A549 (cell line): ENCODE measurements around the gene NEGR1. TPM values are rescaled to one million over a fixed set of nuclear protein-coding genes. Genes with fewer than 3 reads are reported as not detected.

Source experiments
- ATAC-seq, 2 experiments: fragments of 200-7000 bp in 1 of 2; fragments of >200 bp in 1 of 2; cut with Nextera tagmentation in 1 of 2; cut with Tn5 transposase in 1 of 2; 3 replicates each; pipeline versions ENCODE4 v1.8.0 to v1.9.1; 2018 to 2020; ENCODE audit warnings: mild to moderate bottlenecking in 1 of 2, moderate library complexity in 1 of 2
- CTCF ChIA-PET: fragments of 300-600 bp; sonication (Branson Sonifier 250); formaldehyde crosslinking; extraction: SDS; loops from one replicate; lab custom pipeline; 2021; ENCODE audit warnings: antibody characterized with exemption, inconsistent platforms; lab: Yijun Ruan, JAX
- POLR2A ChIA-PET: fragments of 350-600 bp; formaldehyde crosslinking; extraction: SDS; loops from one replicate; lab custom pipeline; 2021; ENCODE audit warnings: antibody characterized with exemption, inconsistent platforms; lab: Yijun Ruan, JAX
- DNase-seq, 2 experiments: peaks; one replicate each; pipeline versions ENCODE4 v3.0.0 to v3.0.0-alpha.2; 2011 to 2016; ENCODE audit warnings: low read depth in 1 of 2, low spot score in 1 of 2
- FAIRE-seq: peaks from 2 replicates; lab custom pipeline; 2011; peaks lifted over from hg19 to GRCh38; lab: Jason Lieb, UNC
- H3K27ac ChIP-seq, 2 experiments: fragments of >200 bp; sonication (Bioruptor Twin); formaldehyde crosslinking; 3 replicates each; pipeline ENCODE4 v1.5.1; 2016 to 2017
- H3K4me1 ChIP-seq: fragments of >200 bp; sonication (Bioruptor Twin); formaldehyde crosslinking; 3 replicates; pipeline ENCODE4 v1.6.1; 2016
- H3K4me2 ChIP-seq: fragments of >200 bp; sonication (Bioruptor Twin); formaldehyde crosslinking; 3 replicates; pipeline ENCODE4 v1.6.1; 2016
- H3K4me3 ChIP-seq: fragments of >200 bp; sonication (Bioruptor Twin); formaldehyde crosslinking; 3 replicates; pipeline ENCODE4 v1.5.1; 2016
- H3K9me3 ChIP-seq: fragments of >200 bp; sonication (Bioruptor Twin); formaldehyde crosslinking; 3 replicates; pipeline ENCODE4 v1.6.1; 2016
- BHLHE40 ChIP-seq: IDR thresholded peaks from 2 replicates; pipeline ENCODE4 v1.6.1; 2012; ENCODE audit warnings: low read depth, low read length, inconsistent platforms
- CBX2 ChIP-seq: fragments of 200-600 bp; sonication (generic); IDR thresholded peaks from 2 replicates; pipeline ENCODE4 v1.6.1; 2016; ENCODE audit warnings: low read depth, mild to moderate bottlenecking, borderline replicate concordance
- CBX8 ChIP-seq: fragments of 200-600 bp; sonication (generic); IDR thresholded peaks from 2 replicates; pipeline ENCODE4 v1.6.1; 2016
- CHD2 ChIP-seq: fragments of 150-350 bp; IDR thresholded peaks from 2 replicates; pipeline ENCODE4 v1.6.1; 2014; ENCODE audit warnings: low read length; ENCODE audit not compliant: partially characterized antibody
- CHD4 ChIP-seq: fragments of 200-600 bp; sonication (generic); IDR thresholded peaks from 2 replicates; pipeline ENCODE4 v1.6.1; 2016; ENCODE audit warnings: antibody characterized with exemption, mild to moderate bottlenecking, borderline replicate concordance
- EP300 ChIP-seq, 2 experiments: fragments of >200 bp; sonication (Bioruptor Twin); formaldehyde crosslinking; IDR thresholded peaks; 2 replicates in 1 of 2; 3 replicates in 1 of 2; pipeline ENCODE4 v1.6.1; 2016 to 2017
- FOXS1 ChIP-seq: fragments of 250-450 bp; sonication (Bioruptor Pico); IDR thresholded peaks from 2 replicates; pipeline ENCODE4 v1.5.0; 2020; ENCODE audit warnings: mild to moderate bottlenecking, moderate library complexity
- GATA3 ChIP-seq: IDR thresholded peaks from 2 replicates; pipeline ENCODE4 v1.6.1; 2012; ENCODE audit warnings: borderline replicate concordance
- HOXB13 ChIP-seq: fragments of 250-450 bp; sonication (Bioruptor Pico); IDR thresholded peaks from 2 replicates; pipeline ENCODE4 v1.5.0; 2020; ENCODE audit warnings: low read depth, mild to moderate bottlenecking, moderate library complexity
- JUN ChIP-seq, 2 experiments: fragments of >200 bp; sonication (Bioruptor Twin); formaldehyde crosslinking; IDR thresholded peaks; 2 replicates in 1 of 2; 3 replicates in 1 of 2; pipeline ENCODE4 v1.6.1; 2016 to 2017
- KDM5A ChIP-seq: fragments of 200-600 bp; sonication (generic); IDR thresholded peaks from 2 replicates; pipeline ENCODE4 v1.6.1; 2016; ENCODE audit warnings: antibody characterized with exemption, mild to moderate bottlenecking
- NPAS2 ChIP-seq: fragments of 250-450 bp; sonication (Bioruptor Pico); IDR thresholded peaks from 2 replicates; pipeline ENCODE4 v1.8.0; 2022; ENCODE audit warnings: mild to moderate bottlenecking, moderate library complexity, borderline replicate concordance
- POLR2A ChIP-seq: IDR thresholded peaks from 2 replicates; pipeline ENCODE4 v1.6.1; 2012; ENCODE audit warnings: mild to moderate bottlenecking, low read length
- RCOR1 ChIP-seq: fragments of 150-350 bp; IDR thresholded peaks from 2 replicates; pipeline ENCODE4 v1.6.1; 2014; ENCODE audit warnings: antibody characterized with exemption, low read length, low read depth
- RFX5 ChIP-seq: fragments of 450-650 bp; IDR thresholded peaks from 2 replicates; pipeline ENCODE4 v1.7.1; 2014; ENCODE audit warnings: antibody characterized with exemption, mild to moderate bottlenecking, moderate library complexity
- SREBF2 ChIP-seq: fragments of 450-650 bp; IDR thresholded peaks from 2 replicates; pipeline ENCODE4 v1.6.1; 2014; ENCODE audit warnings: mild to moderate bottlenecking, moderate library complexity
- TP53 ChIP-seq: fragments of 250-450 bp; sonication (Bioruptor Pico); IDR thresholded peaks from 2 replicates; pipeline ENCODE4 v1.5.0; 2021; ENCODE audit warnings: mild to moderate bottlenecking, moderate library complexity
- ZC3H11A ChIP-seq: fragments of 450-650 bp; IDR thresholded peaks from 2 replicates; pipeline ENCODE4 v1.6.1; 2014; ENCODE audit warnings: antibody characterized with exemption, mild to moderate bottlenecking
- ZFP36 ChIP-seq: fragments of 450-650 bp; IDR thresholded peaks from 2 replicates; pipeline ENCODE4 v1.6.1; 2014; ENCODE audit warnings: borderline replicate concordance; ENCODE audit not compliant: partially characterized antibody
- ZSCAN20 ChIP-seq: fragments of 250-450 bp; sonication (Bioruptor Pico); IDR thresholded peaks from 2 replicates; pipeline ENCODE4 v1.8.0; 2022; ENCODE audit warnings: mild to moderate bottlenecking, moderate library complexity
- WGBS: methylation state at CpG from one replicate; pipeline ENCODE4 v1.1.6; 2017; ENCODE audit errors: missing lambda C conversion rate; 5-methylcytosine and 5-hydroxymethylcytosine counted together
- polyA plus RNA-seq, 4 experiments: library from polyadenylated mRNA; depleted of rRNA in 3 of 4; stranded (reverse); fragments of >200 nt; fragmentation: RNase III in 1 of 4; extraction: RNeasy Plus Mini Kit Qiagen cat#74134 plus additional on column Dnase treatment in 1 of 4; gene quantifications; 2 replicates in 3 of 4; 3 replicates in 1 of 4; pipeline ENCODE4 v1.2.3, GENCODE V29; 2011 to 2017
- TF ChIP-seq, protein P1 (sequence below): fragments of 250-450 bp; sonication (Bioruptor Pico); IDR thresholded peaks from 2 replicates; pipeline ENCODE4 v1.5.0; 2020; ENCODE audit warnings: low read depth, mild to moderate bottlenecking, moderate library complexity
- TF ChIP-seq, protein P2 (sequence below): IDR thresholded peaks from 2 replicates; pipeline ENCODE4 v1.6.1; 2012
- TF ChIP-seq, protein P3 (sequence below): fragments of >200 bp; sonication (Bioruptor Twin); formaldehyde crosslinking; IDR thresholded peaks from 2 replicates; pipeline ENCODE4 v1.6.1; 2016
- TF ChIP-seq, protein P4 (sequence below): fragments of 250-450 bp; sonication (Bioruptor Pico); IDR thresholded peaks from 2 replicates; pipeline ENCODE4 v1.5.0; 2021; ENCODE audit warnings: mild to moderate bottlenecking, moderate library complexity, borderline replicate concordance
- TF ChIP-seq, protein P5 (sequence below): IDR thresholded peaks from 2 replicates; pipeline ENCODE4 v1.6.1; 2012; ENCODE audit warnings: low read depth, borderline replicate concordance
- TF ChIP-seq, protein P6 (sequence below): fragments of 150-350 bp; IDR thresholded peaks from 2 replicates; pipeline ENCODE4 v1.6.1; 2014; ENCODE audit warnings: low read depth, mild to moderate bottlenecking, low read length

NEGR1 gene
- polyA plus RNA-seq, 2 of the 4 experiments (the other 2 are of a cell fraction): not detected

DNA sequence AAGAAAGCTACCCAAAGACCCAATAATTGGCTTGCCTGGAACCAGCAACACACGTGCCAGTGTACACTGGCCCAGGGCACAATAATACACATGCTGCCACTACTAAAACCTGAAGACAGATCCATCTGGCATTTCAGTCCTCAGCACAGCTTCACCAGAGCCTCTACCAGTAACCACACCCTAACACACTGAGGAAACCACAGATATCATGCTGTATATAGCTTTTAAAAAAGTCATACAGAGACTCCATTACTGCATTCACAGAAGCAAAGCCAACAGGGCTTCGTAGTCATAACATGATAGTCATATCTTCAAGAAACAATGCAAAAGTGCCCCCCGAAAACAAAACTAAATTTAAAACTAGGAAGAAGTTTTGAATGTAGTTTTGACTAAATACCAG lies 40.6 kb upstream of the NEGR1 start:
- WGBS: no CpG with 5 or more reads among the region's 3 CpGs
- POLR2A ChIA-PET: no interaction called here
- no peak for ATAC-seq

DNA sequence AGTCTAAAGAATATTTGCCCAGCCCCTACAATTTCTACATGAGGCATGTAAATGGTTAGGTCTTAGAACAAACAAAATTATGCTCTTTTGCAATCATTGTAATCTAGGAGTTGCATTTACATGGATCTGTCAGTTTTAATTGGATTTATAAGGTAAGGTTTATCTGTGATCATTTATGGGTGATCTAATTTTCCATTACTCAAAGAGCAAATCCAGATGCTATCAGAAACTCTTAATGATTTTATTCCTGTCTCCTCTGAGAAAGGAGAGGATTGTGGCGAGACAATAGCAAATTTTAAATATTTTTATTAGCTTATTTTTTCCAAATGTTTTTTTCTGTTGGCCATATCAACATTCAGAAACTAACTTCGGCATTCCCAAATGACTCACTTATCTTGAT lies 14.2 kb upstream of the NEGR1 start:
- Histone ChIP-seq H3K4me2 (no peak overlapping the region), H3K4me3 (no peak overlapping the region), H3K4me1 (no peaks in the 10 kb centered on the region), H3K9me3 (no peaks in the 10 kb centered on the region), H3K27ac (no peak overlapping the region)
- DNase-seq (no peak), FAIRE-seq (no peak), ATAC-seq (no peak)
- WGBS: 21% methylated on average over 2 of the region's 2 CpGs
- POLR2A ChIA-PET: no interaction called here
- CTCF ChIA-PET: no interaction called here
- TF ChIP-seq JUN (IDR thresholded peaks at IDR 0.05) (no peak), ZC3H11A (no peak), FOXS1 (CRISPR knock-in tag) (no peak), CHD2 (no peak), RCOR1 (no peak), EP300 (IDR thresholded peaks at IDR 0.05) (no peak), RFX5 (no peak), CHD4 (no peak), CBX2 (no peak), TP53 (CRISPR knock-in tag) (no peak), ZSCAN20 (CRISPR knock-in tag) (no peak), BHLHE40 (no peak), POLR2A (no peak), ZFP36 (no peak), GATA3 (no peak)
- TF ChIP-seq, protein P1, sequence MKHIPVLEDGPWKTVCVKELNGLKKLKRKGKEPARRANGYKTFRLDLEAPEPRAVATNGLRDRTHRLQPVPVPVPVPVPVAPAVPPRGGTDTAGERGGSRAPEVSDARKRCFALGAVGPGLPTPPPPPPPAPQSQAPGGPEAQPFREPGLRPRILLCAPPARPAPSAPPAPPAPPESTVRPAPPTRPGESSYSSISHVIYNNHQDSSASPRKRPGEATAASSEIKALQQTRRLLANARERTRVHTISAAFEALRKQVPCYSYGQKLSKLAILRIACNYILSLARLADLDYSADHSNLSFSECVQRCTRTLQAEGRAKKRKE (CRISPR knock-in tag): no peak
- TF ChIP-seq, protein P2, sequence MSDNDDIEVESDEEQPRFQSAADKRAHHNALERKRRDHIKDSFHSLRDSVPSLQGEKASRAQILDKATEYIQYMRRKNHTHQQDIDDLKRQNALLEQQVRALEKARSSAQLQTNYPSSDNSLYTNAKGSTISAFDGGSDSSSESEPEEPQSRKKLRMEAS: no peak
- TF ChIP-seq, protein P3, sequence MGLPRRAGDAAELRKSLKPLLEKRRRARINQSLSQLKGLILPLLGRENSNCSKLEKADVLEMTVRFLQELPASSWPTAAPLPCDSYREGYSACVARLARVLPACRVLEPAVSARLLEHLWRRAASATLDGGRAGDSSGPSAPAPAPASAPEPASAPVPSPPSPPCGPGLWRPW: no peak
- TF ChIP-seq, protein P4, sequence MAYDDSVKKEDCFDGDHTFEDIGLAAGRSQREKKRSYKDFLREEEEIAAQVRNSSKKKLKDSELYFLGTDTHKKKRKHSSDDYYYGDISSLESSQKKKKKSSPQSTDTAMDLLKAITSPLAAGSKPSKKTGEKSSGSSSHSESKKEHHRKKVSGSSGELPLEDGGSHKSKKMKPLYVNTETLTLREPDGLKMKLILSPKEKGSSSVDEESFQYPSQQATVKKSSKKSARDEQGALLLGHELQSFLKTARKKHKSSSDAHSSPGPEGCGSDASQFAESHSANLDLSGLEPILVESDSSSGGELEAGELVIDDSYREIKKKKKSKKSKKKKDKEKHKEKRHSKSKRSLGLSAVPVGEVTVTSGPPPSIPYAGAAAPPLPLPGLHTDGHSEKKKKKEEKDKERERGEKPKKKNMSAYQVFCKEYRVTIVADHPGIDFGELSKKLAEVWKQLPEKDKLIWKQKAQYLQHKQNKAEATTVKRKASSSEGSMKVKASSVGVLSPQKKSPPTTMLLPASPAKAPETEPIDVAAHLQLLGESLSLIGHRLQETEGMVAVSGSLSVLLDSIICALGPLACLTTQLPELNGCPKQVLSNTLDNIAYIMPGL (CRISPR knock-in tag): no peak
- TF ChIP-seq, all 56 proteins: peak for 0

More for the DNA sequence above, 40.6 kb upstream of the NEGR1 start:
- H3K27ac ChIP-seq: no peak overlapping the region
- CTCF ChIA-PET: no interaction called here
- DNase-seq (no peak), FAIRE-seq (no peak)
- no peak overlapping the region for H3K4me2 ChIP-seq
- no peaks in the 10 kb centered on the region for H3K9me3 ChIP-seq
- no peak overlapping the region for H3K4me3 ChIP-seq
- TF ChIP-seq CBX2 (no peak), BHLHE40 (no peak), KDM5A (no peak), RFX5 (no peak), FOXS1 (CRISPR knock-in tag) (no peak), CBX8 (no peak), HOXB13 (CRISPR knock-in tag) (no peak), ZC3H11A (no peak), SREBF2 (no peak), ZSCAN20 (CRISPR knock-in tag) (no peak), CHD2 (no peak), TP53 (CRISPR knock-in tag) (no peak), EP300 (IDR thresholded peaks at IDR 0.05) (no peak), NPAS2 (CRISPR knock-in tag) (no peak)
- TF ChIP-seq, protein P5, sequence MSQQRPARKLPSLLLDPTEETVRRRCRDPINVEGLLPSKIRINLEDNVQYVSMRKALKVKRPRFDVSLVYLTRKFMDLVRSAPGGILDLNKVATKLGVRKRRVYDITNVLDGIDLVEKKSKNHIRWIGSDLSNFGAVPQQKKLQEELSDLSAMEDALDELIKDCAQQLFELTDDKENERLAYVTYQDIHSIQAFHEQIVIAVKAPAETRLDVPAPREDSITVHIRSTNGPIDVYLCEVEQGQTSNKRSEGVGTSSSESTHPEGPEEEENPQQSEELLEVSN: no peak
- TF ChIP-seq, protein P6, sequence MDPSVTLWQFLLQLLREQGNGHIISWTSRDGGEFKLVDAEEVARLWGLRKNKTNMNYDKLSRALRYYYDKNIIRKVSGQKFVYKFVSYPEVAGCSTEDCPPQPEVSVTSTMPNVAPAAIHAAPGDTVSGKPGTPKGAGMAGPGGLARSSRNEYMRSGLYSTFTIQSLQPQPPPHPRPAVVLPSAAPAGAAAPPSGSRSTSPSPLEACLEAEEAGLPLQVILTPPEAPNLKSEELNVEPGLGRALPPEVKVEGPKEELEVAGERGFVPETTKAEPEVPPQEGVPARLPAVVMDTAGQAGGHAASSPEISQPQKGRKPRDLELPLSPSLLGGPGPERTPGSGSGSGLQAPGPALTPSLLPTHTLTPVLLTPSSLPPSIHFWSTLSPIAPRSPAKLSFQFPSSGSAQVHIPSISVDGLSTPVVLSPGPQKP: no peak
- no peaks in the 10 kb centered on the region for H3K4me1 ChIP-seq
